ENCODE results near the gene TNFSF15. TPM values are rescaled to one million over a fixed set of nuclear protein-coding genes. Genes with fewer than 3 reads are reported as not detected.
A peak's percentile ranks its signal among the peaks of the same experiment; 100 is the strongest.

Gene TNFSF15
- total RNA-seq, 1 experiment from 2014 or later = 0.53 TPM

- DNase-seq (ENCODE audit: low read depth) = no peak
These were observed 16.8 kb downstream of the TNFSF15 start for GRCh38 chr9:114789006-114789405.

GRCh38 chr9:114787781-114788498, 17.9 kb downstream of the TNFSF15 start:
- no peak for DNase-seq (ENCODE audit: low read depth)

GRCh38 chr9:114787214-114787613, 18.6 kb downstream of the TNFSF15 start:
- no peak for DNase-seq (ENCODE audit: low read depth)

GRCh38 chr9:114785866-114786650, 19.8 kb downstream of the TNFSF15 start:
- no peak for DNase-seq (ENCODE audit: low read depth)

GRCh38 chr9:114784721-114785279, 21.0 kb downstream of the TNFSF15 start:
- no peak for DNase-seq (ENCODE audit: low read depth)

GRCh38 chr9:114782586-114782985, 23.3 kb downstream of the TNFSF15 start:
- DNase-seq (ENCODE audit: low read depth) = no peak

- DNase-seq (ENCODE audit: low read depth) = peak; percentile 86
These were observed 26.4 kb downstream of the TNFSF15 start for GRCh38 chr9:114779352-114779845.

- DNase-seq (ENCODE audit: low read depth) = no peak
These were observed 27.8 kb downstream of the TNFSF15 start for GRCh38 chr9:114777821-114778609.

GRCh38 chr9:114776683-114777399, 29.0 kb downstream of the TNFSF15 start:
- no peak for DNase-seq (ENCODE audit: low read depth)

- DNase-seq (ENCODE audit: low read depth) = no peak
These were observed 29.9 kb downstream of the TNFSF15 start for GRCh38 chr9:114775981-114776380.

GRCh38 chr9:114775121-114775520, 30.7 kb downstream of the TNFSF15 start:
- DNase-seq (ENCODE audit: low read depth) = no peak

GRCh38 chr9:114774524-114774923, 31.3 kb downstream of the TNFSF15 start:
- no peak for DNase-seq (ENCODE audit: low read depth)

GRCh38 chr9:114771889-114772288, 34.0 kb downstream of the TNFSF15 start:
- DNase-seq (ENCODE audit: low read depth) = no peak

- no peak for DNase-seq (ENCODE audit: low read depth)
These were observed 34.8 kb downstream of the TNFSF15 start for GRCh38 chr9:114770991-114771390.

GRCh38 chr9:114769624-114770023, 36.2 kb downstream of the TNFSF15 start:
- peak; percentile 25 for DNase-seq (ENCODE audit: low read depth)

- DNase-seq (ENCODE audit: low read depth) = no peak
These were observed 42.6 kb downstream of the TNFSF15 start for GRCh38 chr9:114763220-114763619.

- no peak for DNase-seq (ENCODE audit: low read depth)
These were observed 44.3 kb downstream of the TNFSF15 start for GRCh38 chr9:114761523-114761922.

GRCh38 chr9:114759512-114760341, 46.1 kb downstream of the TNFSF15 start:
- DNase-seq (ENCODE audit: low read depth) = no peak

- DNase-seq (ENCODE audit: low read depth) = no peak
These were observed 47.9 kb downstream of the TNFSF15 start for GRCh38 chr9:114757984-114758383.

GRCh38 chr9:114757395-114757794, 48.4 kb downstream of the TNFSF15 start:
- no peak for DNase-seq (ENCODE audit: low read depth)
